K562 (cell line): Measurements from ENCODE around the gene CYP11A1. TPM values are rescaled to one million over a fixed set of nuclear protein-coding genes. Genes with fewer than 3 reads are reported as not detected.

Experiments used
- ELF1 ChIP-seq: fragments of 200-800 bp; sonication (Bioruptor generic); IDR thresholded peaks from 2 replicates; pipeline ENCODE4 v1.6.1; 2016; ENCODE audit warnings: missing genetic modification characterization, missing compliant biosample characterization
- ZFX ChIP-seq: sonication (generic); formaldehyde crosslinking; IDR thresholded peaks from 2 replicates; pipeline ENCODE4 v1.8.0; 2022; ENCODE audit warnings: mild to moderate bottlenecking, missing genetic modification reagents, moderate library complexity
- ZNF778 ChIP-seq: fragments of 450-650 bp; formaldehyde crosslinking; IDR thresholded peaks from 2 replicates; pipeline ENCODE4 v1.4.0; 2020; ENCODE audit warnings: mild to moderate bottlenecking, moderate library complexity
- polyA plus RNA-seq, 8 experiments: library from polyadenylated mRNA; depleted of rRNA in 4 of 8; stranded (reverse) in 5 of 8; unstranded in 3 of 8; fragments of >200 nt; fragmentation: Nextera tagmentation in 2 of 8; fragmentation: Illumina TruSeq in 1 of 8; extraction: Ambion mirVana in 2 of 8; extraction: Trizol in 1 of 8; gene quantifications; 2 replicates each; pipeline versions ENCODE4 v1.2.1 to v1.2.3, GENCODE V29; 2011 to 2014; ENCODE audit warnings: inconsistent platforms in 1 of 8, missing spikeins in 1 of 8
- total RNA-seq, 7 experiments: library from RNA; depleted of rRNA in 6 of 7; stranded (reverse); fragments of >200 nt in 6 of 7; fragmentation: Illumina TruSeq in 2 of 7; extraction: Trizol in 2 of 7; gene quantifications; 2 replicates each; pipeline versions ENCODE4 v1.2.1 to v1.2.3, GENCODE V29; 2011 to 2021; ENCODE audit warnings: low replicate concordance in 1 of 7
- TF ChIP-seq, protein P1 (sequence below): sonication (generic); formaldehyde crosslinking; IDR thresholded peaks from 2 replicates; pipeline ENCODE4 v1.8.0; 2023; ENCODE audit warnings: mild to moderate bottlenecking, missing genetic modification reagents
- TF ChIP-seq, protein P2 (sequence below): fragments of 250-450 bp; sonication (Bioruptor Pico); IDR thresholded peaks from 2 replicates; pipeline ENCODE4 v1.5.0; 2022; ENCODE audit warnings: mild to moderate bottlenecking

The CYP11A1 gene
- total and polyA plus RNA-seq, 9 of the 15 experiments (the other 6 are each of a cell fraction or from before 2014, with no cell fraction given) = 0.06 to 0.24 (median 0.10) TPM; not detected in 4

DNA sequence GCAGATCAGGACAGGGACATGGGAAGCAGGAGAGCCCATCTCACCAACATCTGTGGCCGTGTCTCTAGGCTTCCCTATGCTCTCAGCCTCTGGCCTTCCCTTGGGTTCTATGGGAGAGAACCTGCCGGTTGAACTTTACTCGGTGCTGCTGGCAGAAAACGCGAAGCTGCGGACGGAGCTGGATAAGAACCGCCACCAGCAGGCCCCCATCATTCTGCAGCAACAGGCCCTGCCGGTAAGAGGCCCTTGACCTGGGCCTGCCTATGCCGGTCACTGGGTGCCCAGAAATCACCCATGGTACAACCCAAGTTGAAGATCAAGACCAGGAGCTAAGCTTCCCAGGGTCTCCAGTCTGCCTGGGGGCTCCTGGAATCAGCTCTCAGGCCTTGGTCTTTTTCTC is 34.8 kb downstream of the CYP11A1 start (continued):
- TF ChIP-seq, protein P1, sequence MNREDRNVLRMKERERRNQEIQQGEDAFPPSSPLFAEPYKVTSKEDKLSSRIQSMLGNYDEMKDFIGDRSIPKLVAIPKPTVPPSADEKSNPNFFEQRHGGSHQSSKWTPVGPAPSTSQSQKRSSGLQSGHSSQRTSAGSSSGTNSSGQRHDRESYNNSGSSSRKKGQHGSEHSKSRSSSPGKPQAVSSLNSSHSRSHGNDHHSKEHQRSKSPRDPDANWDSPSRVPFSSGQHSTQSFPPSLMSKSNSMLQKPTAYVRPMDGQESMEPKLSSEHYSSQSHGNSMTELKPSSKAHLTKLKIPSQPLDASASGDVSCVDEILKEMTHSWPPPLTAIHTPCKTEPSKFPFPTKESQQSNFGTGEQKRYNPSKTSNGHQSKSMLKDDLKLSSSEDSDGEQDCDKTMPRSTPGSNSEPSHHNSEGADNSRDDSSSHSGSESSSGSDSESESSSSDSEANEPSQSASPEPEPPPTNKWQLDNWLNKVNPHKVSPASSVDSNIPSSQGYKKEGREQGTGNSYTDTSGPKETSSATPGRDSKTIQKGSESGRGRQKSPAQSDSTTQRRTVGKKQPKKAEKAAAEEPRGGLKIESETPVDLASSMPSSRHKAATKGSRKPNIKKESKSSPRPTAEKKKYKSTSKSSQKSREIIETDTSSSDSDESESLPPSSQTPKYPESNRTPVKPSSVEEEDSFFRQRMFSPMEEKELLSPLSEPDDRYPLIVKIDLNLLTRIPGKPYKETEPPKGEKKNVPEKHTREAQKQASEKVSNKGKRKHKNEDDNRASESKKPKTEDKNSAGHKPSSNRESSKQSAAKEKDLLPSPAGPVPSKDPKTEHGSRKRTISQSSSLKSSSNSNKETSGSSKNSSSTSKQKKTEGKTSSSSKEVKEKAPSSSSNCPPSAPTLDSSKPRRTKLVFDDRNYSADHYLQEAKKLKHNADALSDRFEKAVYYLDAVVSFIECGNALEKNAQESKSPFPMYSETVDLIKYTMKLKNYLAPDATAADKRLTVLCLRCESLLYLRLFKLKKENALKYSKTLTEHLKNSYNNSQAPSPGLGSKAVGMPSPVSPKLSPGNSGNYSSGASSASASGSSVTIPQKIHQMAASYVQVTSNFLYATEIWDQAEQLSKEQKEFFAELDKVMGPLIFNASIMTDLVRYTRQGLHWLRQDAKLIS = no peak
- no peak for TF ChIP-seq ZNF778 (CRISPR knock-in tag)
- TF ChIP-seq, protein P2, sequence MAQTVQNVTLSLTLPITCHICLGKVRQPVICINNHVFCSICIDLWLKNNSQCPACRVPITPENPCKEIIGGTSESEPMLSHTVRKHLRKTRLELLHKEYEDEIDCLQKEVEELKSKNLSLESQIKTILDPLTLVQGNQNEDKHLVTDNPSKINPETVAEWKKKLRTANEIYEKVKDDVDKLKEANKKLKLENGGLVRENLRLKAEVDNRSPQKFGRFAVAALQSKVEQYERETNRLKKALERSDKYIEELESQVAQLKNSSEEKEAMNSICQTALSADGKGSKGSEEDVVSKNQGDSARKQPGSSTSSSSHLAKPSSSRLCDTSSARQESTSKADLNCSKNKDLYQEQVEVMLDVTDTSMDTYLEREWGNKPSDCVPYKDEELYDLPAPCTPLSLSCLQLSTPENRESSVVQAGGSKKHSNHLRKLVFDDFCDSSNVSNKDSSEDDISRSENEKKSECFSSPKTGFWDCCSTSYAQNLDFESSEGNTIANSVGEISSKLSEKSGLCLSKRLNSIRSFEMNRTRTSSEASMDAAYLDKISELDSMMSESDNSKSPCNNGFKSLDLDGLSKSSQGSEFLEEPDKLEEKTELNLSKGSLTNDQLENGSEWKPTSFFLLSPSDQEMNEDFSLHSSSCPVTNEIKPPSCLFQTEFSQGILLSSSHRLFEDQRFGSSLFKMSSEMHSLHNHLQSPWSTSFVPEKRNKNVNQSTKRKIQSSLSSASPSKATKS (CRISPR knock-in tag) = no peak
- TF ChIP-seq ELF1 (tag) = no peak
- TF ChIP-seq ZFX (CRISPR knock-in tag) = no peak
